B cell (primary cell): ENCODE results near the gene MAP7D1.

Source experiments
- CTCF ChIP-seq: fragments of 200-600 bp; IDR thresholded peaks from one replicate; pipeline ENCODE4 v1.8.0; 2022; ENCODE audit warnings: antibody characterized with exemption, mild to moderate bottlenecking
- EZH2 ChIP-seq: IDR thresholded peaks from 2 replicates; pipeline ENCODE4 v1.6.1; 2012; ENCODE audit warnings: borderline replicate concordance, low read depth, mild to moderate bottlenecking, moderate library complexity, low read length; ENCODE audit not compliant: insufficient read depth, poor library complexity, severe bottlenecking

GRCh38 chr1:36208978-36209703 is 53.2 kb downstream of the MAP7D1 start:
- no peak for TF ChIP-seq CTCF
- TF ChIP-seq EZH2, result no peak
